ENCODE measurements around the gene ATP1A2. TPM values are rescaled to one million over a fixed set of nuclear protein-coding genes. Genes with fewer than 3 reads are reported as not detected.

The ATP1A2 gene
- total and polyA plus RNA-seq, 4 donors, result 0.09 to 1.5 (median 0.29) TPM

- no peak for DNase-seq (ENCODE audit: low spot score)
- Histone ChIP-seq H3K4me1 (ENCODE audit: control insufficient read depth in 4 of 4, insufficient read depth in 4 of 4, low read length in 3 of 4) (peaks cover 0 to 6% (median 3%) of the 10 kb centered on the region in 4 donors), H3K9ac (ENCODE audit: low read depth in 1 of 2, low read length in 2 of 2) (no peak overlapping the region), H3K9me3 (ENCODE audit: control insufficient read depth in 4 of 4, low read length in 3 of 4) (no peaks in the 10 kb centered on the region), H3K27me3 (ENCODE audit: control insufficient read depth in 4 of 4, insufficient read depth in 4 of 4, low read length in 3 of 4) (no peaks in the 10 kb centered on the region), H3K4me3 (ENCODE audit: low read depth in 1 of 3, low read length in 3 of 3) (no peak overlapping the region), H3K27ac (ENCODE audit: low read depth in 1 of 2, low read length in 2 of 2) (no peak overlapping the region), H3K36me3 (ENCODE audit: control insufficient read depth in 4 of 4, insufficient read depth in 3 of 4, low read depth in 1 of 4, low read length in 3 of 4) (no peaks in the 10 kb centered on the region)
- no peak for TF ChIP-seq FOXA2 (IDR thresholded peaks at IDR 0.05)
- no peak for TF ChIP-seq REST (IDR thresholded peaks at IDR 0.05)
- no peak for TF ChIP-seq FOXA1 (IDR thresholded peaks at IDR 0.05)
- TF ChIP-seq MAX (IDR thresholded peaks at IDR 0.05), result no peak
- TF ChIP-seq EGR1 (IDR thresholded peaks at IDR 0.05; ENCODE audit: low read depth in 2 of 2), result no peak
- no peak for TF ChIP-seq HNF4G (IDR thresholded peaks at IDR 0.05)
- no peak for TF ChIP-seq RXRA (IDR thresholded peaks at IDR 0.05)
- TF ChIP-seq ATF3 (IDR thresholded peaks at IDR 0.05), result no peak
- TF ChIP-seq TAF1 (conservative IDR thresholded peaks at IDR 0.05), result no peak
- 77% methylated on average over 5 of the region's 5 CpGs for WGBS
These were observed 44.3 kb upstream of the ATP1A2 start for GRCh38 chr1:160071289-160071688.

- 66% methylated on average over 4 of the region's 4 CpGs for WGBS
- Histone ChIP-seq H3K4me1 (ENCODE audit: control insufficient read depth in 4 of 4, insufficient read depth in 4 of 4, low read length in 3 of 4) (peaks cover 0 to 6% (median 3%) of the 10 kb centered on the region in 4 donors), H3K9ac (ENCODE audit: low read depth in 1 of 2, low read length in 2 of 2) (no peak overlapping the region), H3K27ac (ENCODE audit: low read depth in 1 of 2, low read length in 2 of 2) (no peak overlapping the region), H3K4me3 (ENCODE audit: low read depth in 1 of 3, low read length in 3 of 3) (no peak overlapping the region), H3K27me3 (ENCODE audit: control insufficient read depth in 4 of 4, insufficient read depth in 4 of 4, low read length in 3 of 4) (no peaks in the 10 kb centered on the region), H3K9me3 (ENCODE audit: control insufficient read depth in 4 of 4, low read length in 3 of 4) (no peaks in the 10 kb centered on the region), H3K36me3 (ENCODE audit: control insufficient read depth in 4 of 4, insufficient read depth in 3 of 4, low read depth in 1 of 4, low read length in 3 of 4) (no peaks in the 10 kb centered on the region)
- TF ChIP-seq MAX (IDR thresholded peaks at IDR 0.05) (no peak), HNF4G (IDR thresholded peaks at IDR 0.05) (no peak), FOXA1 (IDR thresholded peaks at IDR 0.05) (no peak), GABPA (IDR thresholded peaks at IDR 0.05 in 1 of 2, conservative IDR thresholded peaks at IDR 0.05 in 1 of 2) (no peak), JUND (IDR thresholded peaks at IDR 0.05) (no peak), HNF4A (conservative IDR thresholded peaks at IDR 0.05) (no peak), FOXA2 (IDR thresholded peaks at IDR 0.05) (no peak), YY1 (IDR thresholded peaks at IDR 0.05) (no peak), RAD21 (IDR thresholded peaks at IDR 0.05) (no peak), CTCF (IDR thresholded peaks at IDR 0.05; ENCODE audit: low read depth, low read length, missing input control) (no peak), TAF1 (conservative IDR thresholded peaks at IDR 0.05) (no peak), REST (IDR thresholded peaks at IDR 0.05) (no peak), ZBTB33 (IDR thresholded peaks at IDR 0.05) (no peak), EGR1 (IDR thresholded peaks at IDR 0.05; ENCODE audit: low read depth in 2 of 2) (no peak), SP1 (IDR thresholded peaks at IDR 0.05) (no peak), RXRA (IDR thresholded peaks at IDR 0.05) (no peak), ATF3 (IDR thresholded peaks at IDR 0.05) (no peak), NR2F2 (IDR thresholded peaks at IDR 0.05) (no peak)
- no peak for DNase-seq (ENCODE audit: low spot score)
These were observed 40.7 kb upstream of the ATP1A2 start for GRCh38 chr1:160074865-160075264.
